PC-9 (cell line): ENCODE data around the gene ZNRF3. TPM values are rescaled to one million over a fixed set of nuclear protein-coding genes. Genes with fewer than 3 reads are reported as not detected.

ENCODE experiments used
- BruUV-seq: library from RNA; stranded (reverse); fragments of 400-500 nt; replicated peaks from 2 replicates; lab custom pipeline; 2021; lab: Mats Ljungman, UMichigan
- CTCF ChIA-PET: fragments of 300-600 bp; sonication (Branson Sonifier 250); formaldehyde crosslinking; loops from one replicate; lab custom pipeline; 2022; ENCODE audit warnings: antibody characterized with exemption; lab: Charles Lee
- POLR2A ChIA-PET: fragments of 300-600 bp; sonication (Branson Sonifier 250); formaldehyde crosslinking; loops from one replicate; lab custom pipeline; 2022; ENCODE audit warnings: antibody characterized with exemption; ENCODE audit not compliant: unreplicated experiment; lab: Charles Lee
- DNase-seq, 2 experiments: peaks; one replicate each; pipeline versions ENCODE4 v3.0.0 to v3.0.0-alpha.2; 2015 to 2022; ENCODE audit warnings: mixed read lengths in 1 of 2
- H2AFZ ChIP-seq: fragments of 200-600 bp; sonication (generic); 2 replicates; pipeline ENCODE4 v1.8.1; 2017; ENCODE audit warnings: antibody characterized with exemption
- H3F3A ChIP-seq: fragments of 200-600 bp; sonication (generic); 2 replicates; pipeline ENCODE4 v1.8.1; 2017; ENCODE audit warnings: antibody characterized with exemption, mild to moderate bottlenecking, low read depth; ENCODE audit not compliant: insufficient read depth
- H3K27ac ChIP-seq: fragments of 200-600 bp; sonication (generic); 2 replicates; pipeline ENCODE4 v1.6.1; 2016; ENCODE audit warnings: mixed run types
- H3K27me3 ChIP-seq: fragments of 200-600 bp; sonication (generic); 2 replicates; pipeline ENCODE4 v1.6.1; 2016; ENCODE audit warnings: low read depth, mixed run types; ENCODE audit not compliant: insufficient read depth
- H3K36me3 ChIP-seq: fragments of 200-600 bp; sonication (generic); 2 replicates; pipeline ENCODE4 v1.6.1; 2016; ENCODE audit warnings: low read depth, mixed run types
- H3K4me1 ChIP-seq: fragments of 200-600 bp; sonication (generic); replicated peaks from 2 replicates; pipeline ENCODE4 v1.6.1; 2016; ENCODE audit warnings: mixed run types; ENCODE audit not compliant: insufficient read depth
- H3K4me2 ChIP-seq: fragments of 200-600 bp; sonication (generic); 2 replicates; pipeline ENCODE4 v1.6.1; 2017; ENCODE audit warnings: mixed run types
- H3K4me3 ChIP-seq: fragments of 200-600 bp; sonication (generic); 2 replicates; pipeline ENCODE4 v1.6.1; 2016; ENCODE audit warnings: mixed run types
- H3K79me2 ChIP-seq: fragments of 200-600 bp; sonication (generic); 2 replicates; pipeline ENCODE4 v1.6.1; 2017; ENCODE audit warnings: low read depth, mixed run types
- H3K9me2 ChIP-seq: fragments of 200-600 bp; sonication (generic); 2 replicates; pipeline ENCODE4 v1.8.1; 2017; ENCODE audit warnings: mild to moderate bottlenecking; ENCODE audit not compliant: insufficient read depth
- H3K9me3 ChIP-seq: fragments of 200-600 bp; sonication (generic); 2 replicates; pipeline ENCODE4 v1.8.1; 2016; ENCODE audit warnings: low read depth; ENCODE audit not compliant: insufficient read depth
- H4K20me1 ChIP-seq: fragments of 200-600 bp; sonication (generic); 2 replicates; pipeline ENCODE4 v1.8.1; 2017; ENCODE audit not compliant: insufficient read depth
- EZH2 ChIP-seq: fragments of 200-600 bp; sonication (generic); IDR thresholded peaks from 2 replicates; pipeline ENCODE4 v1.8.0; 2017; ENCODE audit warnings: antibody characterized with exemption, low read depth
- intact Hi-C: fragments of 100-400 bp; cut with micrococcal nuclease; formaldehyde crosslinking; loops from one replicate; pipeline ENCODE4 v1.10.0; 2022; ENCODE audit not compliant: unreplicated experiment
- total RNA-seq: library from RNA; stranded (reverse); gene quantifications from 2 replicates; pipeline ENCODE4 v1.2.3, GENCODE V29; 2021
- TF ChIP-seq, protein P1 (sequence below): fragments of 200-600 bp; sonication (generic); conservative IDR thresholded peaks from 2 replicates; pipeline ENCODE4 v1.6.1; 2017; ENCODE audit warnings: mixed run types, antibody characterized with exemption, mild to moderate bottlenecking, moderate library complexity

The ZNRF3 gene
- total RNA-seq, 1 experiment from 2014 or later = 5.2 TPM

DNA sequence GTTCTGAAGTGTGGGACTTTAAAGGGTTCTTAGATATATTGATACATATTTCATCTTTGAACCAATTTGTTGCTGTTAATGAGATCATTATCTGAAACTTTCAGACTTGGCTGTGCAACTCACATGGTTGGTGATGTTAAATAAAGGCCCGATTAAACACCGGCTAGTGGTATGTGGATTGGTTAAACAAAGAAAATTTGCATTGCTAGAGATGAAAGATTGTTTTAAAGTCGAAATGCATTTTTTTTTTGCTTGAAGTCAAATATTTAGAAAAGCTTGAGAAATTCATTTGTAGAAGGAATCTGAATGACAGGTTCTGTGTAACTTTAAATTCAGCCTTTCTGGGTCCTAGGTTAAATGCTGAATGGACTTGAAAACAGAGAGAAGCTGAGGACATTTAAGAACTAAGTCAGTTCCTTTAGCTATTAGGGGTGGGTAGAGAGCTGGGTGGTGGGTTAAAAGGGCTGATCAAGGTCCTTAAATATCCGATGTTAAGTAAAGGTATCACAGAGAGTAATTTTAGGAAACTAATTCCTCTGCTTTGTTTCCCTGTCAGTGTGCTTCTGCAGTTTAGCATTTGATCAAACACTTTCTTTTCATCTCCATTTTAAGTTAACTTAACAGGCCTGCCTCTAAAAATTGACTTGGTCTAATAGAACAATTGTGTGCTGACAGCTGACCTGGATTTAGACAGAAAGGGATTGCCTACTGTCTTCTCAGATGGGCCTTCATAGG, 4.5 kb downstream of the ZNRF3 start:
- CTCF ChIA-PET = no interaction called here
- no peak for TF ChIP-seq EZH2
- TF ChIP-seq, protein P1, sequence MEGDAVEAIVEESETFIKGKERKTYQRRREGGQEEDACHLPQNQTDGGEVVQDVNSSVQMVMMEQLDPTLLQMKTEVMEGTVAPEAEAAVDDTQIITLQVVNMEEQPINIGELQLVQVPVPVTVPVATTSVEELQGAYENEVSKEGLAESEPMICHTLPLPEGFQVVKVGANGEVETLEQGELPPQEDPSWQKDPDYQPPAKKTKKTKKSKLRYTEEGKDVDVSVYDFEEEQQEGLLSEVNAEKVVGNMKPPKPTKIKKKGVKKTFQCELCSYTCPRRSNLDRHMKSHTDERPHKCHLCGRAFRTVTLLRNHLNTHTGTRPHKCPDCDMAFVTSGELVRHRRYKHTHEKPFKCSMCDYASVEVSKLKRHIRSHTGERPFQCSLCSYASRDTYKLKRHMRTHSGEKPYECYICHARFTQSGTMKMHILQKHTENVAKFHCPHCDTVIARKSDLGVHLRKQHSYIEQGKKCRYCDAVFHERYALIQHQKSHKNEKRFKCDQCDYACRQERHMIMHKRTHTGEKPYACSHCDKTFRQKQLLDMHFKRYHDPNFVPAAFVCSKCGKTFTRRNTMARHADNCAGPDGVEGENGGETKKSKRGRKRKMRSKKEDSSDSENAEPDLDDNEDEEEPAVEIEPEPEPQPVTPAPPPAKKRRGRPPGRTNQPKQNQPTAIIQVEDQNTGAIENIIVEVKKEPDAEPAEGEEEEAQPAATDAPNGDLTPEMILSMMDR = no peak
- no peak for DNase-seq
- Histone ChIP-seq H3K27me3 (no peaks in the 10 kb centered on the region), H3K9me2 (no peaks in the 10 kb centered on the region), H3K79me2 (peaks cover 66% of the 10 kb centered on the region), H2AFZ (no peak overlapping the region), H3F3A (no peaks in the 10 kb centered on the region; the same call in 1 of the 2 replicates), H3K27ac (no peak overlapping the region), H3K9me3 (no peaks in the 10 kb centered on the region), H4K20me1 (peaks cover 21% of the 10 kb centered on the region), H3K4me1 (peaks cover 21% of the 10 kb centered on the region; the same call in 1 of the 2 replicates), H3K4me3 (no peak overlapping the region), H3K4me2 (no peak overlapping the region), H3K36me3 (no peaks in the 10 kb centered on the region)
- POLR2A ChIA-PET = no interaction called here
- intact Hi-C loops = no loop called here
- BruUV-seq = no TSS peak

DNA sequence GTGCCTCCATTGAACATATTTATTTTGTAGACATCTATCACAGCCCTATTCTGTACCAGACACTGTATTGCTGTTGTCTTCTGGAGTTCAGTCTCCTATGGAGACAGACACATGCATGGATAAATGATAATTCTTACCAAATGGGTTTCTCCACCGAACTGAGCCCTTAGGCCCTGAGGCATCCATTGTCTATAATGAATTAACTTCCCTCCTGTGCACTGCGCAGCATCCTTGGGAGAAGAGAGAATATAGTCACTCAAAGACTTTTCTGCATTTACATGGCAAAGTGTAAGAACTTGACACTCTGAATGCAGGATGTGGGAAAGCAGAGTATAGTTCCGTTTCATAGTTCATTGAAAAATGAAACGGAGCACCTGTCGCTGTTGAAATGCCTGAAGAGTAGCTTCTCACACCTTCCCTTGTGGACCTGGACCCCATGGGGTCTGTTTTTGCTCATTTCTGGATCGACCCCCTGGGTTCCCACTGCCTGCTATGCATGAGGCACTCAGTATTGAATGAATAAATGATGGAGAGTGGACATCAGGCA, 6.2 kb downstream of the ZNRF3 start:
- intact Hi-C loops = no loop called here
- TF ChIP-seq EZH2 = no peak
- TF ChIP-seq, protein P1 = no peak
- no peak overlapping the region for H2AFZ ChIP-seq
- no peak for DNase-seq
- peaks cover 71% of the 10 kb centered on the region for H3K79me2 ChIP-seq
- ChIA-PET CTCF (no interaction called here), POLR2A (no interaction called here)
- H3K36me3 ChIP-seq = no peaks in the 10 kb centered on the region
- no peak overlapping the region for H3K27ac ChIP-seq
- H3K9me2 ChIP-seq = no peaks in the 10 kb centered on the region
- H3K9me3 ChIP-seq = no peaks in the 10 kb centered on the region
- H3K4me2 ChIP-seq = no peak overlapping the region
- BruUV-seq = no TSS peak
- H3F3A ChIP-seq = no peaks in the 10 kb centered on the region; the same call in 1 of the 2 replicates
- no peaks in the 10 kb centered on the region for H3K27me3 ChIP-seq
- no peak overlapping the region for H3K4me3 ChIP-seq
- peaks cover 23% of the 10 kb centered on the region for H3K4me1 ChIP-seq
- H4K20me1 ChIP-seq = peaks cover 22% of the 10 kb centered on the region

DNA sequence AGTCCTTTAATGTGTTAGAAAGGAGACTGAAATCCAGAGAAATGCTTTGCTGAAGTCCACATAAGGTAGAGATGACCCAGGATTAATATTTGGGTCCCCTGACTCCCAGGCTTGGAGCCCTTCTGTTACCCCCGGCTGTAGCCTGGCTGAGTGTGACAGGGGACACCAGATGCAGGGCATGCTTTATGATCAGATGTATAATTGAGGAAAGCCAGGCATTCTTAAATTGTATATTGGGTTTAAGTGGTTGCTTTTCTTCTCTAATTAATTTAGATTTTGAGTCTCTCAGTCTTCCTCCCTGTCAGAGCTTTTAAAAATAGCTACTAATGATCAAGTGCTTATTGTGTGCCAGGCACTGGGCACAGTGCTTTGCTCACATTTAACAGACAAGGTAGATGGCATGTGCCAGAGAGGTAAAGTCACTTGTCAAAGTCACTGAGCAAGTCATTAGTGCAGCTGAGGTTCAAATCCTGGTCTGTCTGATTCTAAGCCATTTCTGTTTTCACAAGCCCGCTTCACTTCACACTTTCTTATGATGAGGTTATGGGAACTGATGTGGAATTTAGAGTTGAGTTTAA, 7.9 kb downstream of the ZNRF3 start:
- no TSS peak for BruUV-seq
- intact Hi-C loops = no loop called here
- H3K9me2 ChIP-seq = no peaks in the 10 kb centered on the region

More for the DNA sequence above, 7.9 kb downstream of the ZNRF3 start:
- ChIA-PET CTCF (no interaction called here), POLR2A (no interaction called here)
- Histone ChIP-seq H3F3A (no peaks in the 10 kb centered on the region; the same call in 1 of the 2 replicates), H3K4me2 (no peak overlapping the region), H3K4me3 (no peak overlapping the region), H3K27me3 (no peaks in the 10 kb centered on the region), H3K27ac (no peak overlapping the region), H3K4me1 (peaks cover 7% of the 10 kb centered on the region), H2AFZ (no peak overlapping the region), H3K36me3 (no peaks in the 10 kb centered on the region), H4K20me1 (peaks cover 12% of the 10 kb centered on the region), H3K9me3 (no peaks in the 10 kb centered on the region), H3K79me2 (peaks cover 66% of the 10 kb centered on the region)
- no peak for DNase-seq
- TF ChIP-seq, protein P1 = no peak
- TF ChIP-seq EZH2 = no peak
